ENCODE results near the gene GOSR1.
"Not testable (repeated sequence)": the region's sequence is repeated elsewhere in the genome, so short reads cannot be mapped to it uniquely, and the experiment has no call there.

DNA sequence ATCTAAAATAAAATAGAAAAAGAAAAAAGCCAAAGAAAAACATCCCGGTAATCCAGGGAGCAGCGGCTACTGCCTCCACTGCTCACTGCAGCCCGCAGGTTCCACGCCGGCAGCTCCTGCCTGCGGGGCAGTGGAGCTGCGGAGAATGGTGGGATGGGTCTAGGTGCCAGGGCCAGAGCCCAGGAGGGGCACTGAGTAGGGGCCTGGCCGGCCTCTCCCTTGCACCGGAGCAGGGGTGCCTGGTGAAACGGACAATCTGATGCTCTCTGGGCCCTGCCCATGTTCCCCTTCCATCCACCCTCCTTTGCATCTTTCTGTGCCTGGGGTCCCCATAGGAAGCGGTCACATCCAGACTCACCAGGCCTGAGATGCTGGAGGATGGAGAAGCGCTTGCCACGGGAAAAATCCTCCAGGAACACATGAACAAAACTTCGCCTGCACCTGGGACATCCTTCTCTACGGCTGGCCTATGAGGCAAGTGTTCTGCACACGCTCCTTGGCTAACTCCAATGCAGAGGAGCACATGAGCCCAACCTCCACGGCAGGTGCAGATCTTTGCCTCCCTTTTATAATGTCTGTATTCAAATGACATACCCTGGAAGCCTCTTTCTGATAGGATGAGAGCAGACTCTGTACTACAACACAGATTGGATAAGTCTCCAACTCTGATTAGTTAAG, 98.6 kb downstream of the GOSR1 start:
- TF ChIP-seq, protein P1, sequence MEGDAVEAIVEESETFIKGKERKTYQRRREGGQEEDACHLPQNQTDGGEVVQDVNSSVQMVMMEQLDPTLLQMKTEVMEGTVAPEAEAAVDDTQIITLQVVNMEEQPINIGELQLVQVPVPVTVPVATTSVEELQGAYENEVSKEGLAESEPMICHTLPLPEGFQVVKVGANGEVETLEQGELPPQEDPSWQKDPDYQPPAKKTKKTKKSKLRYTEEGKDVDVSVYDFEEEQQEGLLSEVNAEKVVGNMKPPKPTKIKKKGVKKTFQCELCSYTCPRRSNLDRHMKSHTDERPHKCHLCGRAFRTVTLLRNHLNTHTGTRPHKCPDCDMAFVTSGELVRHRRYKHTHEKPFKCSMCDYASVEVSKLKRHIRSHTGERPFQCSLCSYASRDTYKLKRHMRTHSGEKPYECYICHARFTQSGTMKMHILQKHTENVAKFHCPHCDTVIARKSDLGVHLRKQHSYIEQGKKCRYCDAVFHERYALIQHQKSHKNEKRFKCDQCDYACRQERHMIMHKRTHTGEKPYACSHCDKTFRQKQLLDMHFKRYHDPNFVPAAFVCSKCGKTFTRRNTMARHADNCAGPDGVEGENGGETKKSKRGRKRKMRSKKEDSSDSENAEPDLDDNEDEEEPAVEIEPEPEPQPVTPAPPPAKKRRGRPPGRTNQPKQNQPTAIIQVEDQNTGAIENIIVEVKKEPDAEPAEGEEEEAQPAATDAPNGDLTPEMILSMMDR (IDR thresholded peaks at IDR 0.05) = not testable (repeated sequence)
- TF ChIP-seq, protein P2, sequence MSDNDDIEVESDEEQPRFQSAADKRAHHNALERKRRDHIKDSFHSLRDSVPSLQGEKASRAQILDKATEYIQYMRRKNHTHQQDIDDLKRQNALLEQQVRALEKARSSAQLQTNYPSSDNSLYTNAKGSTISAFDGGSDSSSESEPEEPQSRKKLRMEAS (IDR thresholded peaks at IDR 0.05; ENCODE audit: low read depth) = not testable (repeated sequence)
- TF ChIP-seq RFX5 (IDR thresholded peaks at IDR 0.05; ENCODE audit: low read length); EZH2phosphoT487 (IDR thresholded peaks at IDR 0.05; ENCODE audit: borderline replicate concordance, low read depth); RAD21 (IDR thresholded peaks at IDR 0.05; ENCODE audit: low read length); RXRA (IDR thresholded peaks at IDR 0.05; ENCODE audit: borderline replicate concordance, low read depth); MXI1 (IDR thresholded peaks at IDR 0.05; ENCODE audit: low read depth, low read length); EP300 (IDR thresholded peaks at IDR 0.05; ENCODE audit: borderline replicate concordance in 1 of 2, low read depth in 1 of 2, low read length in 1 of 2); TCF12 (IDR thresholded peaks at IDR 0.05); RCOR1 (IDR thresholded peaks at IDR 0.05; ENCODE audit: low read length); TAF1 (IDR thresholded peaks at IDR 0.05; ENCODE audit: borderline replicate concordance, low read depth, low read length); NRF1 (IDR thresholded peaks at IDR 0.05; ENCODE audit: low read depth, low read length): not testable (repeated sequence)
